Measurements from ENCODE around the gene TMC7. TPM values are rescaled to one million over a fixed set of nuclear protein-coding genes. Genes with fewer than 3 reads are reported as not detected.

Gene TMC7
- total RNA-seq, 1 donor from 2014 or later: 0.09 TPM

DNA sequence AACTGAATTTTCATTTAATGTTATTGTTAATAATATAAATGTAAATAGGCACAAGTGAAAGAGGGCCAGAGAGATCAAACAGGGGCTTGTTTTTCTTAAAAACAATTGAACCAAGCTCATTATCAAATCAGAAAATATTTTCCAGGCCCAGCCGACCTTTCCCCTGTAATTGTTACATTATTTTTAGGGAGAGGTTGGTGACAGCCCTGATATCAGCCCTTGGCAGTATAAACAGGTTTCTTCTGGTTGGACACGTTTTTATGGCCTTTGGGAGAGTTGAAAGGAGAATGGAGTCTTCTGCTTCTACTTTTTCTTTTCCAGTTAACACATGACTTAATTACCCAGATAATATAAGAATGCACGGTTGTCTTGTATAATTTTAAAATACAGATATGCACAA is 43.7 kb downstream of the TMC7 start:
- intact Hi-C loops (cut with micrococcal nuclease): no loop called here

DNA sequence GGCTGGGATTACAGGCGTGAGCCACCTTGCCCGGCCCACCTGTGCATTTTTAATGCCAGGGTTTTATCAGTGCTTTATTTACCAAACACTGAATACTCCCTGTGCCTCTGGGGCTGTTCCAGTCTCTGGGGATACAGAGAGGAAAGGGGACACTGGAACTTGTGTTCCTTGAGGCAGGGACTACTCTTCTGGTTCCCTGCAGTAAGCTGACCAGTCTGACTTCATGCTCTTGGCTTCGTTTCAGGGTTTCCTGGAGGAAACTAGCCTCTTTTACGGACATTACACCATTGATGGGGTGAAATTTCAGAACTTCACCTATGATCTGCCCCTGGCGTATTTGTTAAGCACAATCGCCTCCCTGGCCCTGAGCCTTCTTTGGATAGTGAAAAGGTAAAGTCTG is 46.2 kb downstream of the TMC7 start:
- intact Hi-C loops (cut with micrococcal nuclease): no loop called here

DNA sequence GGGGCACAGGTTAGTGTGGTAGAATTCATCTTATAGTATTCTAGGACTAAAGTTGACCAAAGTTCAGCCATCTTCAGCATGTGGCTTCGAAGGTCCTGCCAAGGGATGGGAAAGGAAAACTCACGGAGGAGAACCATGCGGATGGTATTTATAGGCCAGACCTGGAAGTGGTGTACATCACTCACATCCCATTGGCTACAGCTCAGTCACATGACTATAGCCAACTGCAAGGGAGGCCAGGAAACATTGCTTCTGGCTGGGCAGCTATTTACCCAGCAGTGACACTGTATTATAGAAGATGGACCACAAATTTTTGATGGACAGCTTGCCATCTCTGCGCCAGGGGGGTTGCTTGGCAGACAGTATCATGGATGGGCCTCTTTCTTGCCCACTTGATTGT is 48.0 kb downstream of the TMC7 start:
- intact Hi-C loops (cut with micrococcal nuclease): no loop called here

DNA sequence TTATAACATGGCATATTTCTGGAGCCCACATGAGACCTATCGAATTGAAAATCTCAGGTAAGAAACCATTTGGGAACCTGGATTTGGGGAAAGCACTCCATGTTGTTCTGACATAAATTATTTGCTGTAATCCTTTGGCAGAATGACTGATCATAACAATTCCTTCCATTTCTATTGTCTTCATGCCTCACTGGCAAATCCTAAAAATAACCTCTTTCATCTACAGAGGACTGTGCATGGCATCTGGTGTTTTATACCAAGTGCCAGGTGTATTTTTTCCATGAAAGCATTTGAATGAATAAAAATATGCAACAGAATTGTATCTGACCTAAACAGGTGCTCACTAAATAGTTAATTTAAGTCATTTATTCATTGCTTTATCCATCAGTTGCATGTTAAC is 50.0 kb downstream of the TMC7 start:
- intact Hi-C loops (cut with micrococcal nuclease): no loop called here

DNA sequence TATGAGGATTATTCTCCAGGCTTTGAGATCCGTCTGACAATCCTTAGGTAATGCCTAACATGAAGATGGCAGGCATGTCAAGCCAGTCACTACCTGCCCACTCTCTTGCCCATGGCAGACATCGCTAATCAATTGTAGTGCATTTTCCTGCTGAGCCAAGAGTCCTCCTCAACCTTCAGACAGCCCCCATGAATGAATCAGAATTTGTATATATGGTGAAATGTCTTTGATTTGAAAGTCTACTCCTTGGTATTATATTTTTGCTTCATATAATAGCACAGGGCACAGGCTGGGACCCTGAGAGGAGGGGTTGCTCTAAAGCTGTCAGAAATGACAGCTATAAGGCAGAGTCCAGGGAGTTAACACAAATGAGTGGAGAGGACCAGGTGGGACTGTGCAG is 56.7 kb downstream of the TMC7 start:
- intact Hi-C loops (cut with micrococcal nuclease): no loop called here

DNA sequence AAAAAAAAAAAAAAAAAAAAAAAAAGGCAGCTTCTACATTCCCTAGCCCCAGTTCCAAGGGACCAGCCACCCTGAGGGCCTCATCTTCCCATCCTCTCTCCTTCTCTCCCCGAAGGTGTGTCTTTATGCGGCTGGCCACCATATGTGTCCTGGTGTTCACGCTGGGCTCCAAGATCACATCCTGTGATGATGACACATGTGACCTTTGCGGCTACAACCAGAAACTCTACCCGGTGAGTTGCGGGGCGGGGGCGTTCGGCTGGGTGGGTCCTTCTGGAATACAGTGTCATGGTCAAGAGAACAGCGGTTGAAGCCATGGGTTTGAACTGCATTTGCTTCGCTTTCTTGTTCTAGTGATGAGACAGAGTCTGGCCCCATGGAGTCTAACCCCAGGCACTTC is 61.0 kb downstream of the TMC7 start:
- intact Hi-C loops (cut with micrococcal nuclease): no loop called here

DNA sequence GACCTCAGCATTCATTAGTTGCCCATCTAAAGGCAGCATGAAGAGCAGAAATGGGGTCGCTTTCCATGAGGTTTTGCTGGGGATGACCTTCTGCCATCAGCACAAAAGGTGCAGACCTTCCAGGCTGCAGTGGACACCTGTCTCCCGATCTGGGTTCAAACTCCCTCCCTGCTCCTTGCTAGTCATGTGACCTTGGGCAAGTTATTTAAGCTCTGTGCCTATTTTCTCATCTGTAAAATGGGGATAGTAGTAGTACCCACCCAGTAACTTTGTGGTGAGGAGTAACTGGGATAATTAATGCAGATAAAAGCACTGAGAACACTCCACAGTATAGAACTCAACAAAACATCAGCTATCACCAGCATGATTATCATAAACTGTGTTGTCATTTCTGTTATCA is 62.3 kb downstream of the TMC7 start:
- intact Hi-C loops (cut with micrococcal nuclease): no loop called here

DNA sequence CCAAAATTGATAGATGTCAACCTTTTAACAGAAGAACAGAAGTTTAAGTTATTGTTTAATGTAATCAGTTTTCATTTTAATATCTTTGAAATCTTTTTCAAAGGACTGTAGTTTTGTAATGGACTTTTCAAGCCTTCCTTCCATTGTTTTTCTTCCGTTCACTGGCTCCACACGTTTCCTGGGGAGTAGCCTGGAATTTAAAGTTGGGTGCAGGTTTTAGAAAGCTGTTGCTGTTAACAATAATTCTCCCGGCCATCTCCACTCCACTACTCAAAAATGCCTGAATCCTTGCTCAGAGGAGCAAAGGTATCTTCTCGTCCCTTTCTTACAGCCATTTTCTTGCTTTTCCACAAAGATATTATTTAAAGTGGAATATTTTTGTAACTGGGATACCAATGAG is 79.0 kb downstream of the TMC7 start:
- intact Hi-C loops (cut with micrococcal nuclease): no loop called here

DNA sequence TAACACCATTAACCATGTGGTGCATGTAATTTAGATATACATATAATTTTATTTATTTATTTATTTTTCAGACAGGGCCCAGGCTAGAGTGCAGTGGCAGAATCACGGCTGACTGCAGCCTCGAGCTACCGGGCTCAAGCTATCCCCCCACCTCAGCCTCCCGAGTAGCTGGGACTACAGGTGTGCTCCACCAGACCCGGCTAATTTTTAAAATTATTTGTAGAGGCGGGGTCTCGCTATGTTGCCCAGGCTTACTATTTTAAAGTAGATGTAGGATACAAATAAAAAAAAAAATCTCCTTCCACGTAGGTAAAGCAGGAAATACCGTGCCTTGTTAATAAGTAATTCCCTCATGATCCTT is 83.2 kb downstream of the TMC7 start:
- intact Hi-C loops (cut with micrococcal nuclease): loop anchor here (1.0 to 5.0 kb wide), 4 partner anchors 140 to 488 kb away; partner anchors contain the start of genes ARL6IP1, CCP110, SMG1 and VPS35L

DNA sequence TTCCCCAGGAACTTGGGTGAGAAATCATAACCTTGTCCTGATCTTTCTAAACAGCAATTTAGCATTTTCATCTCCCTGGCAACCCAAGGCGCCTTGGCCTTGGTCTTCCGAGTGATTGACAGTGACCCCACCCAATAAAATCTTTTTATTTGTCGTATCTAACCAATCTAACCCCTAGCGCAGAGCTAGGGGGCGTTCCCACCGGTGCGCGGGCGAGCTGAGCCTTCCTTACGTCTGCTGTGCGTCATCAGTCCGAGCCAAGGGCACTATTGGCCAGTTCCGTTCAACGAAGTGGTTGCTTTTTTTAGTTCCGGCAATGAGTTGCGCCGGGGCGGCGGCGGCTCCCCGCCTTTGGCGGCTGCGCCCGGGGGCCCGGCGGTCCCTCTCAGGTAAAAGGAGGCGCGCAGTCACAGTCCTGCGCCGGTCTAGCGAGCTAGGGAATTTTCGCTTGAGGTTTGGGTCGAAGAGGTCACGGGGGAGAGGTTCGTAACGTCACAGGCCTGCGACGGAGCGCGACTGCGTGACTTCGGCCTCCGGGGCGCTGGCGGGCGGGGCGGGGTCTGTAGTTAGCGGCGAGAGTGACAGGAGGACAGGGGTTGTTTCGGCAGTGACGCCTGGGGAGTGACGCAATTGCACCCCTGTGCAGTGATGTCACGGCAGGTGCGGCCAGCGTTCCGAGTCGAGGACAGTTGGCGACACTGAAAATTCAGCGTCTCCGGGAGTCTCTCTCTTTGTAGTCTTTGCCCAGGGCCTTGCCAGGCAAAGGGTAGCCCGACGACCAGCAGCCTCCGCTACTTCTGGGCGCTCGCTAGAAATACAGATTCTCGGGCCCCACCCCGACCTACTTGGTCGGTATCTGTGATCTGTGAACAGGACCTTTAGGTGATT is 83.9 kb downstream of the TMC7 start, which contains the start of gene COQ7:
Gene COQ7 (plus strand): TSS at position 266 of the 888 bp plus-strand sequence. CDS start 51 bp downstream, at position 317.
- intact Hi-C loops (cut with micrococcal nuclease): loop anchor here (1.0 to 5.0 kb wide), 5 partner anchors 47 to 488 kb away; partner anchors contain the start of genes ARL6IP1, CCP110, SMG1 and VPS35L

DNA sequence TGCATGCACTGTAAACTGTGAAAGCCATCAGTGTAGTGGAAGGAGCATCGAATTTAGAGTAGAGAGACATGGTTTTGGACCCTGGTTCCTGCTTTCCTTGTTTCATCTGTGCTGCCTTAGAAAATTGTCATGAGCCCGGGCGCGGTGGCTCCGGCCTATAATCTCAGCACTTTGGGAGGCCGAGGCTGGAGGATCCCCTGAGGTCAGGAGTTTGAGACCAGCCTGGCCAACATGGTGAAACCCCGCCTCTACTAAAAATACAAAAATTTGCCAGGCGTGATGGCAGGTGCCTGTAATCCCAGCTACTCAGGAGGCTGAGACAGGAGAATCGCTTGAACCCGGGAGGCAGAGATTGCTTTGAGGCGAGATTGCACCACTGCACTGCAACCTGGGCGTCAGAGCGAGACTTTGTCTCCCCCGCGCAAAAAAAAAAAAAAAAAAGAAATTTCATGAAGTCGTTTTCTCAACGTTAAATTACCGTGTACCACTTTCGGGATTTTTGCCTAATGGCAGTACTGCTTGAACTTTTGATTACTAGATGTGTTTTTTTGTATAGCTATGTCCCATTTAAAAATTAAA is 84.6 kb downstream of the TMC7 start:
- intact Hi-C loops (cut with micrococcal nuclease): loop anchor here (1.0 to 5.0 kb wide), 2 partner anchors 46 to 141 kb away; partner anchors contain the start of gene SMG1

DNA sequence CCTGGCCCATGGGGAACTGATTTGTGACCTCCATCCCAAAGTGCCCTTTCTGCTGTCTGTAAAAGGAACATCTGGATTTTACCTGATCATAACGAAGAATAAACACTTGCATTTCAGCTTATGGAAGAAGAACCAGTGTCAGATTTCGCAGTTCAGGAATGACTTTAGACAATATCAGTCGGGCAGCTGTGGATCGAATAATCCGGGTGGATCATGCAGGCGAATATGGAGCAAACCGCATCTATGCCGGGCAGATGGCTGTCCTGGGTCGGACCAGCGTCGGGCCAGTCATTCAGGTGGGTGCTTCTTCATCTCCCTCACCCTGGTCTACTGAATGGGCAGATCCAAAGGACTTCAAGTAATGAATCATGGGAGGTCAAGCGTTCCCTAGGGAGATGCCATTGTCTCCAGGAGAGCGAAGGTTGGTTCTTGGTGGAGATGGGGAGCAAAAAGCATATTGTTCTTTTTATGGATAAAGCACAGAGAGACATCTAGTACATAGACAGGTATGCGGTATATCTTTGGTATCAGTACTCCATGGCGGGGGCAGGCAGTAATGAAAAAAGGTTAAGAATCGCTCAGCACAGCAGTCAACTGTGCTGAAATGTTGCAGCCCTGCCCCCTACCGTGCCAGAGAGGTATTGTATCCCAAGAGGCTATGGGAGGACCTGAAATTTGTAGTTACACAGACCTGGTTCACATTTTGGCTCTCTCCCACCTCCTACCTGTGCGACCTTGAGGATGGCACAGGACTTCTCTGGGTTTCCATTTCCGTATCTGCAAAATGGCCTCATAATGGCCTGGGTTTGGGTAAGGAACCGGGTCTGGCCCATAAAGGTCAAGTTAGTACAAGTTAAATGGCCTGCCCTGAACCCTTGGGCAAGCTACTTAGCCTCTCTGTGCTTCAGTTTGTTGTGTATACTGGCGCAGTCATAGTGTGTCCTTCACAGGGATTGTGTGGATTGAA is 88.4 kb downstream of the TMC7 start:
- intact Hi-C loops (cut with micrococcal nuclease): no loop called here

DNA sequence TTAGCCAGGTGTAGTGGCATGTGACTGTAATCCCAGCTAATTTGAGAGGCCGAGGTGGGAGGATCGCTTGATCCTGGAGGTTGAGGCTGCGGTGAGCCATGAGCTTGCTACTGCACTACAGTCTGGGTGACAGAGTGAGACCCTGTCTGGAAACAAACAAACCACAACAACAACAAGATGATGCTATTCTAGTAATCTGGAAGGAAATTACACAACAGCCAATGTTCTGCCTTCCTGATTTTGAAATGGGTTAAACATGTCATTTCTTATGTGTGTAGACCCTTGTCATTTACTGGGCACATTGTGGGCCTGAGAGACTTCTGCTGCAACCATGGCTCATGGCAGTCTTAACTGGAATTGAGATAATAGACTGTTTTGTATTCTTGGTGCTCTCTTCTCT is 89.6 kb downstream of the TMC7 start:
- intact Hi-C loops (cut with micrococcal nuclease): no loop called here

DNA sequence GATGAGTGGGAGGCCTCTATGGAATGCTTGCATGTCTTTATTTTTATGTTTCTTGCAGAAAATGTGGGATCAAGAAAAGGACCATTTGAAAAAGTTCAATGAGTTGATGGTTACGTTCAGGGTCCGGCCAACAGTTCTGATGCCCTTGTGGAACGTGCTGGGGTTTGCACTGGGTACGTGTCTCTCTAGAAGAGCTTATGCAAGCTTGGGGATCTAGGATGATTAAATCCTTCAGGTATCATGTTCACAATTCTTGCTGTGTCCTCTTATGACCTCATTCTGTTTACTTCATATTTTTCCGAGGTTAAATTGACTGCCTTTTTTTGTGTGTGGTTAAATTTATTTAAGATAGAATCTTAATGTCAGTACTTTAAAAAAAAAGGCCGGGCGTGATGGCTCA is 90.1 kb downstream of the TMC7 start:
- intact Hi-C loops (cut with micrococcal nuclease): no loop called here

DNA sequence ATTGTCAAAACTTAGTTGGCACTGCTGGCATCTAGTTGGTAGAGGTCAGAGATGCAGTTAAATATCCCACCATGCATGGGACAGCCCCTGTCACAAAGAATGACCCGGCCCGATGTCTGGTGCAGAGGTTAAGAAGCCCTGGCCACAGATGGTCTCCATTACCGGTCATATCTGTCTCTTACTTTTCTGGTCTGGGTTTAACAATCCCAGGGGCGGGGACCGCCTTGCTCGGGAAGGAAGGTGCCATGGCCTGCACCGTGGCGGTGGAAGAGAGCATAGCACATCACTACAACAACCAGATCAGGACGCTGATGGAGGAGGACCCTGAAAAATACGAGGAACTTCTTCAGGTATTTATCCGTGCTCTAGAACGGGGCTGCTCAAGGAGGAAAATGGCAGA is 91.8 kb downstream of the TMC7 start:
- intact Hi-C loops (cut with micrococcal nuclease): no loop called here

DNA sequence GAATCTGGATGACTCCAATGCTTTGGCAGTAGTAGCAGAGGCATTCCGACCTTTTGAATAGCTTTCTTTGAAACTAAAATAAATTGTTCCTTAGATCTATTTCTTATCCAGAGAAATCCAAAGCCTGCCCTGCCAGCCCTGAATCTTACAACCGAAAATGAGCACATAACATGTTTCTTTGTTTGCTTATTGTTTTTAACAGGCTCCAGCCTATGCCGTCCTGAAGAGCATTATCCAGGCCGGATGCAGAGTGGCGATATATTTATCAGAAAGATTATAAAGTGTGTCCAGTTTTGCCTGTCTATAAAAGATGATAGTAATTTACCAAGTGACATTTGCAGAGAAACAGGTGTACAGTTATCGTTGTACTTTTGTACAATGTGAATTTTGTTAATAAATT is 94.1 kb downstream of the TMC7 start:
- intact Hi-C loops (cut with micrococcal nuclease): no loop called here

DNA sequence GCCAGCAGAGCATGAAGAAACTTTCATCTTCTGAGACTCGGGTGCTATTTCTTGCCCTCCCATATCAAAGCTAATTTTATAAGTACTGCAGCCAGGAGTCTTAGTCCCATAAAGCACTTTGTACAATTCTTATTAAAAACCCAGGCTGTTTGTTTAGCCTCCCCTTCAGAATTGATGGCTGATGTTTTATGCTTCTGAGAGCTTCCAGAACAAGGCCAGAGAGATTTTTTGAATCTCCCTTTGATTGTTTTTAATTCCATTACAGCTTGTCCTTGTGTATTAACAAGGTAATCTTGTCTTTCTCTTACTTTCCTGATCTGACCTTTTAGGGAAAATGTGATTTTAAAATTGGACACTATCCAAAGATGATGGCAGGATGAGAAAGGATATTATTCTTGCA is 99.9 kb downstream of the TMC7 start:
- intact Hi-C loops (cut with micrococcal nuclease): loop anchor here (10.0 kb wide), 1 partner anchor 421 kb away; no protein-coding TSS in a partner anchor

DNA sequence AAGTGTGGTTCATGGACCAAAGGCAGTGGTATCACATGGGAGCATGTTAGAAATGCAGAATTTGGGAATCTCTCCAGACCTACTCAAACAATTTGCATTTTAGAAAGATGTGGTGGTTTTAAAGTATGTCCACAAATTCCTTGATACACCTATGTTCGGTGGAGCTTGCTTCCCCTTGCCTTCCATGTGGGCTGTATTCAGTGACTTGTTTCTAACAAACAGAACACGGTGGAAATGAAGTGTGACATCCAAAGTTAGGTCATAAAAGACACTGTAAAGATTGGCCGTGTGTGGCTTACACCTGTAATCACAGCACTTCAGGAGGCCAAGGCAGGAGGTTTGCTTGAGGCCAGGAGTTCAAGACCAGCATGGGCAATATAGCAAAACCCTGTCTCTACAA is 100.4 kb downstream of the TMC7 start:
- intact Hi-C loops (cut with micrococcal nuclease): loop anchor here (10.0 kb wide), 1 partner anchor 421 kb away; no protein-coding TSS in a partner anchor

DNA sequence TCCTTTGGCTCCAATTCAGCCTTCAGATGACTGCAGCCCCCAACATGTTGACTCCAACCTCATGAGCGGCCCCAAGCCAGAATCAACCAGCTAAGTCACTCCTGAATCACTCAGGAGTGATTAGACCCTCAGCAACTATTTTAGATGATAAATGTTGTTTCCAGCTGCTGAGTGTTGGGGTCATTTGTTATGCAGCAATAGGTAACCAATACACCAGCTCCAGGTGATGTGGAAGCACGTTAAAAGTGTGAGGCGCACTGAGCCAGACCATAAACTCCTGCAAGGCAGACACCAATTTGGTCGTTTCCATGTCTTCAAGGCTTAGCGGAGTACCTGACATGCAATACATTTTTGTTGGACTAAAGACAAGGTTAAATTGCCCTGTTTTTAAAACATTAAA is 101.1 kb downstream of the TMC7 start:
- intact Hi-C loops (cut with micrococcal nuclease): loop anchor here (10.0 kb wide), 1 partner anchor 420 kb away; no protein-coding TSS in a partner anchor

DNA sequence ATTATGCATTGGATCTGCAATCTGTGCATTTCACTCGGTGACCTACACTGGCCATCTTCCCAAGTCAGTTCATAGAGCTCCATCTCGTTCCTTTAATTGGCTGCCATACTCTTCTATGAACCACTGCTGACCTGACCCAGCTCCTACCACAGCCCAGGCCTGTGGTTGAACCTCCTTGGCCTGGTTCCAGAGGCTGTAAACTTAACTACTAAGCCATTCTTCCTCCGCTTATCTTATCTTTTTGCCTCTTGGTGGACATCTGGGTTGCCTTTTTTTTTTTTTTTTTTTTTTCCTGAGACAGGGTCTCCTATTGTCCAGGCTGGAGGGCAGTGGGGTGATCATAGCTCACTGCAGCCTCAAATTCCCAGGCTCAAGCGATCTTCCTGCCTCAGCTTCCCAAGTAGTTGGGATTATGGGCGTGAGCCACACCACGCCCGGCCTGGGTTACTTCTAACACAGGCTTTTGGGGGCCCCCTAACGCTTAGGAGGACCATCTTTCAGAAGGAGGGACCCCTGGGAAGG is 102.0 kb downstream of the TMC7 start:
- intact Hi-C loops (cut with micrococcal nuclease): loop anchor here (1.0 to 10.0 kb wide), 2 partner anchors 290 to 419 kb away; no protein-coding TSS in a partner anchor
